Measurements from ENCODE around the gene CLTB.
A peak's percentile ranks its signal among the peaks of the same experiment; 100 is the strongest.
"Not testable (repeated sequence)": the region's sequence is repeated elsewhere in the genome, so short reads cannot be mapped to it uniquely, and the experiment has no call there.

CLTB gene

DNA sequence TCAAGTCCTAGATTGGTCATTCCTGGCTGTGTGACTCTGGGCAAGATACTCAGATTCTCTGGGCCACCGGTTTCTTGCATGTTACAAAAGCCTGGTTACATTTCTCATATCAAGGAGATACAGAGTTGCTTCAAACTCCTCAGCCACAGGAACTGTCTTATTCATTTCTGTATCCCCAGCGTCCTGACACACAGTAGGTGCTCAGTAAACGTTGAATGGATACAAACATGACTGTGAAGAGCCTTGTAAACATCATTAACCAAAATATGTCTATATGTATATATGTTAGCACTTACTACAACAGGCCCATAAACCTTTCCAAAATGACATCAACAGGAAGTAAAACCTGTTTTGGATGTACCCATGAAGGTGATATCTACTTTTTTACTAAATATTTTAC lies 1.6 kb downstream of the CLTB start:
- no peaks in the 10 kb centered on the region for H3K9me3 Mint-ChIP-seq
- H3K36me3 Mint-ChIP-seq (ENCODE audit: low read depth) = peaks cover 5% of the 10 kb centered on the region
- H3K4me3 Mint-ChIP-seq = peak overlapping the region; percentile 84
- H3K4me1 Mint-ChIP-seq (ENCODE audit: low read depth) = peaks cover 38% of the 10 kb centered on the region
- H3K27me3 Mint-ChIP-seq = no peaks in the 10 kb centered on the region
- H3K27ac Mint-ChIP-seq = no peak overlapping the region

DNA sequence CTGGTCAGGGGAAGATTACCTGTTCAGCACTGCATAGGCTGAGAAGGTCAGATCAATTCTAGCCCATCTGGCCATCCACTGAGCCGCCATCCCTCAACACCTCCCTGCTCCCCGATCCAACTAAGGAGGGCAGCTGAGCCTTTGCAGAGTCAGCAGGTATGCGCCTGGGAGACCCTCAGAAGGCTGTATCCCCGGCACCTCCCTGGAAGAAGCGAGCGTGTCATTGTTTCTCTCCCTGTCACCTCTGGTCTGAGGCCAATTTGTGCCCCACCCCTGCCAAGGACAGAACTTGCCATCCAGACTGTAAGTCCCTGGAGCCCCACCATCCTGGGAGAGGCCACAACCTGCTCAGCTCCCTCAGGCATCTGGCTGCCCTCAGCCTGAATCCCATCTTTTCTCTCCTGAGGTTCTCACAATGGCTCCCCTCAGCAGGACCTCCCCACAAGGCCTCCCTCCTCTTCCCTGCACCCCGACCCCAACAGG lies 2.6 kb downstream of the CLTB start:
- Mint-ChIP-seq H3K27ac (no peak overlapping the region), H3K9me3 (no peaks in the 10 kb centered on the region), H3K27me3 (no peaks in the 10 kb centered on the region), H3K4me3 (no peak overlapping the region), H3K36me3 (ENCODE audit: low read depth) (peaks cover 7% of the 10 kb centered on the region), H3K4me1 (ENCODE audit: low read depth) (peaks cover 38% of the 10 kb centered on the region)

DNA sequence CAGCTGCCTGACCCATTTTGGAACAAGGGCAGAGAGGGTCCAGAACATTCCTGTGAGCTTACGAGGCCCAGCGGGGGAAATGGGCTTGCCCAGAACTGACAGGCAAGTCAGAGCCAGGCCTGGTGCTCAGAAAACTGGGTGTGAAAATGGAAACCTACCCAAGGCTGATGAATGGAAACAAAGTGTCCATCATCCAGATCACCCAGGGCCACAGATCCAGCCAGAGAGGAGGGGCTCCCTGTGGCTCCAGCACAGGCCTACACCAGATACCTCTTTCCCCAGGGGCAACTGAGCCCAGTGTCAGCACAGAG lies 3.1 kb downstream of the CLTB start:
- no peak overlapping the region for H3K27ac Mint-ChIP-seq
- H3K9me3 Mint-ChIP-seq = no peaks in the 10 kb centered on the region
- no peaks in the 10 kb centered on the region for H3K27me3 Mint-ChIP-seq
- H3K36me3 Mint-ChIP-seq (ENCODE audit: low read depth) = peaks cover 7% of the 10 kb centered on the region
- peaks cover 38% of the 10 kb centered on the region for H3K4me1 Mint-ChIP-seq (ENCODE audit: low read depth)
- H3K4me3 Mint-ChIP-seq = no peak overlapping the region

DNA sequence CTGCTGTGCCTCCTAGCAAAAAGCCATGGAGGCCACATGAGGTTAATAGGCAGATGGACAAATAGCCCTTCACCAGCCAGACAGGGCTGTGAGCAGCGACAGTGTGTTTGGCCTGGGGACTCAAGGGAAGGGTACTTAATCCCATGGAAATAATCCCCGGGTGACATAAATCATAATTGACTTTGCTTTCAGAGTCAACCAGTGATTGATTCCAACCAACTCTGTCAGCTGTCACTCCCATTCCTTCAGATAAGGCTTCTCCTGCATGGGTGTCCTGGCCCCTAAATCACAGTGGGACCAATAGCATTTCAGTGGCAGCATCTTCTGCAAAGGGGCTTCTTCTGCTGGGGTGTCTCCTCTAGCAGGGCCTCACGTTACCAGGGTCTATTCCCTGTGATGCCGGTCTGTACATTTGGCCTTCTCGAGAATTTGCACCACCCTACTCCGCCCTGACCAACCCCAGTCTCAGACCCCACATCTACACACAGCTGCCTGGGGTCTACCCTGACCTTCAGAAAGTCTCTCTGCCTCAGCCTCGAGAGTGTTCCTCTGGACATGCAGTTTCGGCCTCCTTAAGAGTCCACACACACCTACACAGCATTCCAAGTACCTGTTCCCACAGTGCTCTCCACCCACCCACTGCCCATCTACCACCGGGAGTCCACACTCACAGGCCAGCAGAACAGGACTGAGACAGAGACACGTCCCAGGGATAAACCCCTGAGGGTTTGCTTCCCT lies 3.7 kb downstream of the CLTB start:
- no peaks in the 10 kb centered on the region for H3K9me3 Mint-ChIP-seq
- no peak overlapping the region for H3K27ac Mint-ChIP-seq
- H3K27me3 Mint-ChIP-seq = no peaks in the 10 kb centered on the region
- H3K36me3 Mint-ChIP-seq (ENCODE audit: low read depth) = peaks cover 10% of the 10 kb centered on the region
- no peak overlapping the region for H3K4me3 Mint-ChIP-seq
- H3K4me1 Mint-ChIP-seq (ENCODE audit: low read depth) = peaks cover 38% of the 10 kb centered on the region

DNA sequence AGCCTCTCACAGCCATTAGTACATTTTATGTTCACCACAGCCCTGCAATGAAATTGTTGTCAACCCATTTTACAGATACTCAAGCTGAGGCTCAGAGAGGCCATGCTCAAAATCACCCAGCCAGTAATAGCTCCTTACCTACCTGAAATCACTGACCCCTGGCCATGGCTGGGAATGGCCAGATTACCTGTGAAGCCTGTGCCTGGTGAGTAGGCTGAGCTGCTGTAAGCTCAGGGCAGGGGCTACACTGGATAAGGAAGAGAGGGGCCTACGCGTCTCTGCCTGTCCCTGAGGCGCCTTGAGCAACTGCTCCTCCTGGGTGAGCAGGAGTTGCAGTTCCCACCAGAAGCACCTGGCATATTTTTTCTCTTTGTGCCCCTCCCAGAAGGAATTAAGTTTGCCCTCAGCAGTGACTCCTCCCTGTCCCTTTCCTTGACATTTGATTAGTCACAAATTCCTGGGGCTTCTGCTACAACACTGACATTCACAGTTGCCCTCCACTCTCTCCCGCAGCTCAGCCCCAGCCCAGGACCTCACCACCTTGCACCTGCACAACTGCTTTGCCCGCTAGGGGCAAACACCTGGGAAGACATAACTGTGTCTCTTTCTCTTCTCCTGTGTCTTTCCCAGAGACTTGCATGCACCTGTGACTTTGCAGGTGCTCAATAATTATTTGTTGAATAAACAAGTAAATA lies 5.7 kb downstream of the CLTB start:
- H3K4me3 Mint-ChIP-seq = no peak overlapping the region
- peaks cover 11% of the 10 kb centered on the region for H3K36me3 Mint-ChIP-seq (ENCODE audit: low read depth)
- H3K27ac Mint-ChIP-seq = no peak overlapping the region
- H3K27me3 Mint-ChIP-seq = no peaks in the 10 kb centered on the region
- no peaks in the 10 kb centered on the region for H3K9me3 Mint-ChIP-seq
- H3K4me1 Mint-ChIP-seq (ENCODE audit: low read depth) = peaks cover 30% of the 10 kb centered on the region

DNA sequence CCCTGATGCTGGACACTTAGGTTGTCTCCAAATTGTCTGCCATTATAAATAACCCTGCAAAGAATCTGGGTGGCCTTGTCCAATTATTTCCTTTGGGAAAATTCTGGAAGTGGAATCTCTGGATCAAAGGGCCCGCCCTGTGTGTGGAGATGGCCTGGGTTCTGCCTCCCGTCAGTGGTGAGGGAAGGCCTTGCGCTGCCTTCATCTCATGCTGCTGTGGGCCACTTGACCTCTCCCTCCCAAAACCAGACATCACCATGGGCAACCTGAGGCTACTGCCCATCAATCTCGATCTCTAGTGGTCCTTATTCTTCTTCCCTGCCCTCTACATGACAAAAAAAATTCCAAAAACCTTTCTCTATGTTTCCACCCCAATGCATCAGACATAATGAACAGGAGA lies 6.6 kb downstream of the CLTB start:
- Mint-ChIP-seq H3K27me3 (no peaks in the 10 kb centered on the region), H3K27ac (no peak overlapping the region), H3K4me3 (no peak overlapping the region), H3K4me1 (ENCODE audit: low read depth) (peaks cover 21% of the 10 kb centered on the region), H3K36me3 (ENCODE audit: low read depth) (peaks cover 11% of the 10 kb centered on the region), H3K9me3 (no peaks in the 10 kb centered on the region)

DNA sequence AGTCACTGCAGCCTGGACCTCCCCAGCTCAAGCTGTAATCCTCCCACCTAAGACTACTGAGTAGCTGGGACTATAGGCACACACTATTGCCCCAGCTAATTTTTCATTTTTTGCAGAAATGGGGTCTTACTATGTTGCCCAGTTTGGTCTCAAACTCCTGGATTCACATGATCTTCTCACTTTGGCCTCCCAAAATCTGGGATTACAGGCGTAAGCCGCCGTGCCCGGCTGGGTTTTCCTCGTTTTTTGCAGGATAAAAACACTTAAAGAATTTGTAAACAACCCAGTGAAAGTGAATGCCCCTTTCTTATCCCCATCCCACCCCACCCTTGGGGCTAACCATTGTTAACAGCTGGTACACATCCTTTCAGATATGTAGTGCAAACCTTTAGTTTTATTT lies 7.7 kb downstream of the CLTB start:
- Mint-ChIP-seq H3K27ac (no peak overlapping the region), H3K4me3 (no peak overlapping the region), H3K9me3 (no peaks in the 10 kb centered on the region), H3K27me3 (no peaks in the 10 kb centered on the region), H3K4me1 (ENCODE audit: low read depth) (peaks cover 10% of the 10 kb centered on the region), H3K36me3 (ENCODE audit: low read depth) (peaks cover 11% of the 10 kb centered on the region)

DNA sequence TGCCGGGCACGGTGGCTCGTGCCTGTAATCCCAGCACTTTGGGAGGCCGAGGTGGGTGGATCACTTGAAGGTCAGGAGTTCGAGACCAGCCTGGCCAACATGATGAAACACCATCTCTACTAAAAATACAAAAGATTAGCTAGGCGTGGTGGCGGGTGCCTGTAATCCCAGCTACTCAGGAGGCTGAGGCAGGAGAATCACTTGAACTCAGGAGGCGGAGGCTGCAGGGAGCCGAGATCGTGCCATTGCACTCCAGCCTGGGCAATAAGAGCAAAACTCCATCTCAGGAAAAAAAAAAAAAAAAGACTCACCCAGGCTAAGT lies 8.1 kb downstream of the CLTB start:
- not testable (repeated sequence) for H3K4me1 Mint-ChIP-seq (ENCODE audit: low read depth); H3K27ac Mint-ChIP-seq; H3K4me3 Mint-ChIP-seq; H3K27me3 Mint-ChIP-seq; H3K9me3 Mint-ChIP-seq
- peaks cover 11% of the 10 kb centered on the region for H3K36me3 Mint-ChIP-seq (ENCODE audit: low read depth)

DNA sequence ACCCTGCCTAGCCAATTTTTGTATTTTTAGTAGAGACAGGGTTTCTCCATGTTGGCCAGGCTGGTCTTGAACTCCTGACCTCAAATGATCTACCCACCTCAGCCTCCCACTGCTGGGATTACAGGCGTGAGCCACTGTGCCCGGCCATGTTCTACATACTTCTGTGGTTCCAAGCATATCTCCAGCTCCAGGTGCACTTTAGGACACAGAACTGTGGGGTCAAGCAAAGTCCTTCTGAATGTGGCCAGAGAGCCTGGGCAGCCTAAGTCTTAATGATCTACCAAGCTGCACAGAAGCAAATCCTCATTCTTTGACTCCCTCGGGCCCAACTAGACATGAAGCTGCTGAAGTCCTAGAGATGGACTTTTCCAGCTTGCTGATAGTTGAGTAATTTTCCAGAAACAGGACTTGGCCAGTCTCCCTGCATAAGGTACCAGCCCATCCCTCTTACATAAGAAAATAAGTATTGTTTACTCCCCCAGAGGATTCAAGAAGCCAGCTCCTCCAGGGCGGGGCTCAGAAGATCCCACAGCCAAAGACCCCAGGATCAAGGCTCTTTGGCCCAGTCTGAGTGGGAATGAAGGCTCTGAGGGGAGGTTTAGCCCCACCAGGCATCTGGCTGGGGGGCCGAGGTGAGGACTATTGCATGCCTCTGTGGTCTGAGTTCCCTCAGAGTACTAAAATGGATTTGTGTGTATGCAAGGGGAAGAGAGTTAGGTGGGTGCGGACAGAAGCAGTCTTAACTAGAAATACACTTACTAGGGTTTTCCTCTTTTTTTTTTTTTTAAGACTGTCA lies 8.7 kb downstream of the CLTB start:
- H3K36me3 Mint-ChIP-seq (ENCODE audit: low read depth) = peaks cover 11% of the 10 kb centered on the region
- H3K4me1 Mint-ChIP-seq (ENCODE audit: low read depth) = peaks cover 8% of the 10 kb centered on the region
- no peak overlapping the region for H3K4me3 Mint-ChIP-seq
- no peaks in the 10 kb centered on the region for H3K27me3 Mint-ChIP-seq
- H3K9me3 Mint-ChIP-seq = no peaks in the 10 kb centered on the region
- no peak overlapping the region for H3K27ac Mint-ChIP-seq

DNA sequence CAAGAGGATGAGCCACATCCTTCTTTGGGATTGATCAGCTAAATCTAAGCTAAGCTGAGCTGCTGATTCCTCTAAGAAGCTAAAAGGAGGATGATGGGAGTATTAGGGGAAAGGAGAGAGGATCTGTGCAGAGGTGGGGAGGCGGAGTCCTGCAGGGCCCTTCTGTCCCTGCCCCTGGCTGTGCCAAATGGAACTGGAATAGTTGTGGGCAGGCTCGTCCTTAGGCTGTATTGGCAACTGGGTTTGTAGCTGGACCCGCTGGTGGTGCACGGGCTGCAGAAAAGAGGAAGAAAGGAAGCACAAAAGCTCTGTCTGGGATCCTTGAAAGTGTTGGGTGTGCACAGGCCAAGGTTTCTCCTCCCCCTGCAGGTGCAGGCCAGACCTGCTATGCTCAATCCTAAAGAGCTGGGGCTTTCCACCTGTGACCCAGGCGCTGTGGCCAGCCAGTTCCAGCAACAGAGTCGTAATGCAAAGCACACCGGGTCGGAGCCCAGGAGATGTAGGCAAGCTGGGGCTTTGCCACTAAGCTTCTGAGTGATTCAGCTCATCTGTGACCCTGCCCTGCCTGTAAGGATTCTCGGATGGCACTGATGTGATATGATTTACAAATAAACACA lies 9.8 kb downstream of the CLTB start:
- Mint-ChIP-seq H3K27me3 (no peaks in the 10 kb centered on the region), H3K36me3 (ENCODE audit: low read depth) (peaks cover 11% of the 10 kb centered on the region), H3K4me1 (ENCODE audit: low read depth) (peaks cover 6% of the 10 kb centered on the region), H3K9me3 (no peaks in the 10 kb centered on the region), H3K4me3 (no peak overlapping the region), H3K27ac (no peak overlapping the region)

DNA sequence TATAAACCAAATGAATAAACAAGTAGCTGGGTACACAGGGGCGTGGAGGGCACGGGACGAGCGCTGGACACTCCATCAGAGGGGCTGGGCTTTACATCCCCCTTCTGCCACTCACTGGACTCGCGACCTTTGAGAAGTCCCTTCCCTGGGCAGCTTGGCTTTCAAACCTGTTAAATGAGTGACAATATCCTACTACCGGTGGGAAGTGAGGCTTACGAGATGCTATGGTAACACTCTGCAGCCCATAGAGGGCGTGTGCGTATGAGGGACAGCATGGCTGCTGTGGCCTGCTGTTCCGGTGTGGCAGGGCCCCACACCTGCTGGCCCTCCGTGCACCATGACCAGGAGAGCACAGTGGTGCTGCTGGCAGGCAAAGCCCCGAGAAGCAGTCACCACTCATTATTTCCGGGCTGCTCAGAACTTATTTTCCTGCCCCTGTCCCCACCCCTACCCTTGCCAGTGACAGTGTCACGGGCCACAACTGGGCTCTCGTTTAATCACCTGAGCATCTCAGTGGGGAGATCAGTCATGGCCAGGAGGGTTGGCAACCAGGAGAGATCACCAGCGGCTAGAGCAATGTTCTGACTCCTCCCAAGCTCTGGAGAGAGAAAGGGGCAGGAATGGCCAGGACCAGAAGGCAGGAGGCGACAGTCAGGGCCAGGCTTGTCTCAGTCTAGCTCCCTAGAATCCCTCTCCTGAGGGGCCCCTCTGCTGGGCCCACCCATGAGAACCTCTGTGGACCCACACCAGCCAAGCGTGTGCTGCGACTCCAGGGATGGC lies 10.5 kb downstream of the CLTB start:
- Mint-ChIP-seq H3K9me3 (no peaks in the 10 kb centered on the region), H3K4me1 (ENCODE audit: low read depth) (peaks cover 1% of the 10 kb centered on the region), H3K4me3 (no peak overlapping the region), H3K36me3 (ENCODE audit: low read depth) (peaks cover 11% of the 10 kb centered on the region), H3K27me3 (no peaks in the 10 kb centered on the region), H3K27ac (no peak overlapping the region)

DNA sequence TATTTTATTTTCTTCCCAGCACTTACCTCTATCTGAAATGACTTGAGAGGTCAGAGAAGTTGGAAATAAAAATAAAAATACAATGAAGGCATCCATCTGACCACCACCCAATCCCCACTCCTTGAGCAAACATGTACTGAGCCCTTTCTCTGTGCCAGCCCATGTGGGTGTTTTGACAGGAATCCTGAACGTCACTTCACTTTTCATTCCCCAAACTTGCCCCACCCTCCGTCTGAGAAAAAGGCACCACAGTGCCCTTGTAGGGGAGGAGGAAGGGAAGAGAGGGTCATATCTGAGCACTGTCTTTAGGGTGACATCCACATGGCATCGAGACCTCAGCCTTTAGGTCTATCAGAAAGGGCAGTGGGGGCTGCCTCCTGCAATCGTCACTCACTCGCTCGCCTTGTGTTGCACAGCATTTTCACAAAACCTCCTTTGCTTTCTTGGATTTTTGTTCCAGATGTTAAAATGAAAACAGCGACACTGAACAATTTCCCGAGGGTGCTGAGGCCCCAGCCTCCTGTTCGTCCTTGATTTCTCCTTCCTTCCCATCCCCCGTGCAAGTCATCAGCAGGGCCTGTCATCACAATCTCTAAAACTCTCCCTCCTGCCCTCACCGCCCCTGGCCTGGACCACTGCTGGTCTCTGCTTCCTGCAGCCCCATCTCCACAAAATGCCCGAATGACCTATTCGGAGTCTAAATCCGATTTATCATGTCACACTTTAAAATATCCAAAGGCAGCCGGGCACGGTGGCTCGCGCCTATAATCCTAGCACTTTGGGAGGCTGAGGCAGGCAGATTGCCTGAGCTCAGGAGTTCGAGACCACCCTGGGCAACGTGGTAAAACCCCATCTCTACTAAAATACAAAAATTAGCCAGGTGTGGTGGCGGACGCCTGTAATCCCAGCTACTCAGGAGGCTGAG lies 14.8 kb downstream of the CLTB start:
- Mint-ChIP-seq H3K27me3 (no peaks in the 10 kb centered on the region), H3K4me1 (ENCODE audit: low read depth) (no peaks in the 10 kb centered on the region), H3K36me3 (ENCODE audit: low read depth) (no peaks in the 10 kb centered on the region), H3K9me3 (no peaks in the 10 kb centered on the region), H3K4me3 (no peak overlapping the region), H3K27ac (no peak overlapping the region)

DNA sequence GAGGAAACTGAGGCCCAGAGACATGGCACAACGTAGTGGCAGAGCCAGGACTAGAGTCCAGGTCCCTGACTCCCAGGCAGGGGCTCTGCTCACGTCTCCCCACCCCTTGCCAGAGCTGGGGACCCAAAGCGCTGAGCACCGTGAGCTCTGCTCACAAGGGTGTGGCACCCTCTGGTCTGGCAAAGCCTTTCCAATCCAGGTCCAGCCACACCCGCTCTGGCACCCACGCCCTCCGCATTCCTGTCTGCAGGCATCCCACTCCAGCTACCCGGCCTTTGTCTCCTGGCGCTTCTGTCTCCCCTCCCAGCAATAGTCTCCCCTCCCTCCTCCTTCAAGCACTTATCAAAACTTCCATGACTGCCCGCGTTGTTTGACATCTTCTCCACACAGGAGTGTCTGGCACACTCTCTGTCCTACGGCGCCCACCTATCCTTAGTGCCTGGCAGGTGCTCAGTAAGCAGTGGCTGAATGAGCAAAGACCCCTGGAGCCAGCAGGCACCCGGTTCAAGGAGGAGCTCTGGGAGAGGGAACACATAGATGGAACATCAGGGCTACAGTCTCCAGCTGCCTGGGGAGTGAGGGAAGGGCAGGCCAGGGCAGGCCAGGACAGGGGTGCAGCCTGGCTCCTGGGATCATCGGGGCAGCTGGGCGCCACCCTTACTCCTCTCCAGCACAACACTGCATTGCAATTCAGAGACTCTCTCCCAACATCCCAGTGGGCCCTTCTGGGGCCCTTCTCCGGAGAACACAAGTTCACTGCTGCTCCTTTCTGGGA lies 15.8 kb downstream of the CLTB start:
- Mint-ChIP-seq H3K36me3 (ENCODE audit: low read depth) (no peaks in the 10 kb centered on the region), H3K4me1 (ENCODE audit: low read depth) (no peaks in the 10 kb centered on the region), H3K27ac (no peak overlapping the region), H3K4me3 (no peak overlapping the region), H3K27me3 (no peaks in the 10 kb centered on the region), H3K9me3 (no peaks in the 10 kb centered on the region)

Measured in stimulated activated naive CD8-positive, alpha-beta T cell treated with anti-CD3 and anti-CD28 coated beads, Interleukin-15, Interleukin-2, amounts not matched to agents 100 ng/mL and 50 ng/mL, for 24 hours (primary cell).